ENCODE data around the gene SLC30A7.

GRCh38 chr1:100953960-100954730, 58.3 kb downstream of the SLC30A7 start:
- no peak for TF ChIP-seq CTCF (conservative IDR thresholded peaks at IDR 0.05 in 1 of 2, IDR thresholded peaks at IDR 0.05 in 1 of 2; ENCODE audit: extremely low read depth in 1 of 2, insufficient read depth in 1 of 2, low read depth in 1 of 2, low read length in 2 of 2)
- no peak for TF ChIP-seq EZH2 (IDR thresholded peaks at IDR 0.05; ENCODE audit: borderline replicate concordance, low read length)

Data from mammary epithelial cell (primary cell).